Activated CD4-positive, alpha-beta memory T cell treated with anti-CD3 and anti-CD28 coated beads, Interleukin-2, amount 10 ng/mL, durations not matched to agents 7 days and 5 days (primary cell): ENCODE data around the gene EWSR1. TPM values are rescaled to one million over a fixed set of nuclear protein-coding genes. Genes with fewer than 3 reads are reported as not detected.

Experiments
- CTCF ChIA-PET: fragments of 350-600 bp; sonication (Branson Sonifier 250); formaldehyde crosslinking; loops from one replicate; lab custom pipeline; 2021; ENCODE audit warnings: antibody characterized with exemption, inconsistent platforms; lab: Charles Lee
- POLR2A ChIA-PET: fragments of 350-600 bp; sonication (Branson Sonifier 250); formaldehyde crosslinking; loops from one replicate; lab custom pipeline; 2021; ENCODE audit warnings: antibody characterized with exemption; lab: Charles Lee
- DNase-seq: peaks from one replicate; pipeline ENCODE4 v3.0.0-alpha.2; 2020
- H3K27ac Mint-ChIP-seq: one replicate; pipeline ENCODE4 v1.8.0; 2021; ENCODE audit warnings: mild to moderate bottlenecking, mixed read lengths
- H3K27me3 Mint-ChIP-seq: one replicate; pipeline ENCODE4 v1.8.0; 2021; ENCODE audit warnings: mixed read lengths
- H3K36me3 Mint-ChIP-seq: one replicate; pipeline ENCODE4 v1.8.0; 2021; ENCODE audit warnings: low read depth, mixed read lengths
- H3K4me1 Mint-ChIP-seq: one replicate; pipeline ENCODE4 v1.8.0; 2021; ENCODE audit warnings: mixed read lengths
- H3K4me3 Mint-ChIP-seq: one replicate; pipeline ENCODE4 v1.8.0; 2021; ENCODE audit warnings: mild to moderate bottlenecking, mixed read lengths
- H3K9me3 Mint-ChIP-seq: one replicate; pipeline ENCODE4 v1.8.0; 2021; ENCODE audit warnings: mixed read lengths
- total RNA-seq, 2 experiments: library from RNA; stranded (reverse); gene quantifications; one replicate each; pipeline ENCODE4 v1.2.3, GENCODE V29; 2021

The EWSR1 gene
- total RNA-seq, 2 experiments from 2014 or later, result 308 to 311 TPM

DNA sequence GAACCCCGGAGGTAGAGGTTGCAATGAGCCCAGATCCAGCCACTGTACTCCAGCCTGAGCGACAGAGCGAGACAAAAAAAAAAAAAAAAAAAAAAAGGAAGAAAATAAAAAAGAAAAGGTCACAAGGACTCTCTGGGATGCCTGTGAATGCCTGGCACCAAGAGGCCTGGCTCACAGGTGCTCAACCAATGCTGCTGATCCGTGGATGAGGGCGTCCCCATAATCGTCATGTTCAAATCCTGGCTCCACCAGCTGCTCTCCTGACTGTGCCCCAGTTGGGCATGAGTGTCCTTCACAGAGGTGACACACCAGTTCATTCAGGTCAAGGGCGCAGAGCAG, 37.7 kb downstream of the EWSR1 start:
- H3K27ac Mint-ChIP-seq, result no peak overlapping the region
- peak overlapping the region; percentile 72 for H3K4me3 Mint-ChIP-seq
- H3K4me1 Mint-ChIP-seq, result peaks cover 45% of the 10 kb centered on the region
- DNase-seq, result no peak
- ChIA-PET CTCF (interaction anchor here (0.7 to 1.4 kb wide), 8 partner anchors 11 to 1829 kb away, joined by 3 to 6 read pairs (median 4); no protein-coding TSS in a partner anchor), POLR2A (interaction anchor here (0.6 to 2.3 kb wide), 10 partner anchors 8 to 82 kb away, joined by 3 to 9 read pairs (median 4); partner anchors contain the start of genes AP1B1 and EWSR1)
- H3K36me3 Mint-ChIP-seq, result peaks cover 13% of the 10 kb centered on the region
- H3K27me3 Mint-ChIP-seq, result peaks cover 4% of the 10 kb centered on the region
- no peaks in the 10 kb centered on the region for H3K9me3 Mint-ChIP-seq

DNA sequence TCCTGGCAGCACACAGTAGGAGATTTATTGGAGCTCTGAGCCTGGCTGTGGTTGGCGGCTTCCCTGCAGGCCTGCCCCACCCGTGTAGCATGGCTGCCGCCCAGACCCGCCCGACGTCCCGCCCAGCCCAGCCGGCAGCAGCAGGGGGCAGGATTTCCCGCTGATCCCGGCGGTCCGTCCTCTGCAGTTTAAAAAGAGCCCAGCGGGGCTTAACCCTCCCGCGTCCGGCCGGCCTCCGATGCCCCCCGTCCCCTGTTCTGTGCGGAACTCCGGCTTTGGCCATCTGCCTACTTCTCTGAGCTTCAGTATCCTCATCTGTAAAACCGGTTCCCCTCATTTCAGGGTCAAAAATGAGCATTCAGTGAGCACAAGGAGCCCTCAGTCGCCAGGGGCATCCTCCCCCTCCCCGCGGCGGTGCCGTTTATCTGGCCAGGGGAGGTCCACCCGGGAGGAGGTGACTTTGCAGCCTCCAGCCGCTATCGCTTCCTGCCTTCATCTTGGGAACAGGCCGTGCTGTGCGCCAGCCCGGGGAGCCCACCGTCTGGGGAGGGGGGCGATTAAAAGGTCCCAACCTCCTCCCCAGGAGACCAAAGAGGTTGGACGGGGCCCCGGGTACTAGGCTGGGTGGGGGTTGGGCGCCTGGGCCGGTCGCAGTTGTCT, 38.2 kb downstream of the EWSR1 start, which contains the start of gene GAS2L1:
Gene GAS2L1, plus strand, starts transcription at position 476 of the 660 bp plus-strand sequence. CDS start 1,456 bp downstream, outside the sequence.
- H3K4me1 Mint-ChIP-seq, result peaks cover 47% of the 10 kb centered on the region
- peaks cover 4% of the 10 kb centered on the region for H3K27me3 Mint-ChIP-seq
- H3K27ac Mint-ChIP-seq, result peak within 1 kb of the TSS; percentile 62
- CTCF ChIA-PET, result interaction anchor here (0.7 to 1.4 kb wide), 7 partner anchors 10 to 1829 kb away, joined by 3 to 6 read pairs (median 4); no protein-coding TSS in a partner anchor
- peaks cover 8% of the 10 kb centered on the region for H3K36me3 Mint-ChIP-seq
- POLR2A ChIA-PET, result interaction anchor here (0.6 to 2.3 kb wide), 10 partner anchors 8 to 82 kb away, joined by 3 to 9 read pairs (median 4); partner anchors contain the start of genes AP1B1 and EWSR1
- H3K9me3 Mint-ChIP-seq, result no peaks in the 10 kb centered on the region
- DNase-seq, result peak; percentile 74
- peak within 1 kb of the TSS; percentile 79 for H3K4me3 Mint-ChIP-seq

DNA sequence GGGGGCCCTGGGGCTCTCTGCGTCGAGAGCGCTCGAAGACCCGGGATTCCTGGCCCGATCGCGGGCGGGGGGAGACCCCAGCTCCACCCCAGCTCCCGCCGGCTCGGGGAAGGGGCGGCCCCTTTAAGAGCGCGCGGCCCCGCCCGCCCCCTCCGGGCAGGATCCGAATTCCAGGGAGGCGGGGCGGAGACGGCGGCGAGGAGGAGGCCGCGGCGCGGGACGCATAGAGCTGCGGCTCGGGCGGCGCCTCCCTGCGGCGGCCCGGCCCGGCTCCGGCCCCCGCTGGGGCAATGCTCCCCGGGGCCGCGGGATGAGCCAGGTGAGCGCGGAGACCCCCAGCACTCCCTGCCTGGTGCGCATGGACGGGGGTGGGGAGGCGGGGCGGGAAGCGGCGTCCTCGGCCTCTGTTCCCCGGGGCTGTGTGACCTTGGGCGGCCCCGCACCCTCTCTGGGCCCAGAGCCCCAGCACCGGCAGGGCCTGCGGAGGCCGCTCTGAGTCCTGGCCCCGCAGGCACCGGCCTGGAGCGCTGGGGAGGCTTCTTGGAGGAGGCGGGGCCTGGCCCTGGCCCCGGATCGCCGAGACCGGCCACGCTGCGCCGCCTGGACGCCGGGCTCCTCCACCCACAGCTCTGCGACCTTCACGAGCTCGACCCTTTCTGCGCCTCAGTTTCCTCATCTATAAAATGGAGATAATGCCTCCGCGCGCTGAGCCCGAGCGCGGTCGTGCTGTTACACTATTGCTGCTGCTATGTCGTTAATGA, 38.9 kb downstream of the EWSR1 start:
- Mint-ChIP-seq H3K9me3 (no peaks in the 10 kb centered on the region), H3K27me3 (peaks cover 5% of the 10 kb centered on the region), H3K36me3 (peaks cover 6% of the 10 kb centered on the region), H3K27ac (peak overlapping the region; percentile 49), H3K4me1 (peaks cover 49% of the 10 kb centered on the region), H3K4me3 (peak overlapping the region; percentile 79)
- DNase-seq, result peak; percentile 57
- ChIA-PET POLR2A (interaction anchor here (1.0 to 2.6 kb wide), 6 partner anchors 9 to 39 kb away, joined by 3 to 9 read pairs (median 4); partner anchors contain the start of gene EWSR1), CTCF (interaction anchor here (1.2 to 1.4 kb wide), 3 partner anchors 14 to 38 kb away, joined by 3 to 6 read pairs (median 4); no protein-coding TSS in a partner anchor)

- DNase-seq, result no peak
- H3K9me3 Mint-ChIP-seq, result no peaks in the 10 kb centered on the region
- POLR2A ChIA-PET, result interaction anchor here (2.3 to 2.6 kb wide), 2 partner anchors 34 to 38 kb away, joined by 6 to 9 read pairs; no protein-coding TSS in a partner anchor
- CTCF ChIA-PET, result no interaction called here
- peaks cover 10% of the 10 kb centered on the region for H3K27me3 Mint-ChIP-seq
- peaks cover 52% of the 10 kb centered on the region for H3K4me1 Mint-ChIP-seq
- H3K36me3 Mint-ChIP-seq, result peaks cover 6% of the 10 kb centered on the region
- H3K4me3 Mint-ChIP-seq, result peak overlapping the region; percentile 79
- H3K27ac Mint-ChIP-seq, result peak overlapping the region; percentile 49
Observed at GRCh38 chr22:29307596-29308147, 39.6 kb downstream of the EWSR1 start.

GRCh38 chr22:29308148-29308790, 40.2 kb downstream of the EWSR1 start:
- DNase-seq, result no peak
- H3K9me3 Mint-ChIP-seq, result no peaks in the 10 kb centered on the region
- peaks cover 16% of the 10 kb centered on the region for H3K27me3 Mint-ChIP-seq
- peaks cover 6% of the 10 kb centered on the region for H3K36me3 Mint-ChIP-seq
- POLR2A ChIA-PET, result interaction anchor here (1.5 to 2.6 kb wide), 2 partner anchors 34 to 39 kb away, joined by 5 to 6 read pairs; no protein-coding TSS in a partner anchor
- CTCF ChIA-PET, result no interaction called here
- peak overlapping the region; percentile 73 for H3K27ac Mint-ChIP-seq
- H3K4me1 Mint-ChIP-seq, result peaks cover 57% of the 10 kb centered on the region
- H3K4me3 Mint-ChIP-seq, result peak overlapping the region; percentile 79

- ChIA-PET CTCF (no interaction called here), POLR2A (interaction anchor here (1.5 to 2.6 kb wide), 2 partner anchors 35 to 39 kb away, joined by 5 to 6 read pairs; no protein-coding TSS in a partner anchor)
- no peaks in the 10 kb centered on the region for H3K9me3 Mint-ChIP-seq
- H3K27ac Mint-ChIP-seq, result peak overlapping the region; percentile 73
- peak overlapping the region; percentile 79 for H3K4me3 Mint-ChIP-seq
- DNase-seq, result peak; percentile 82
- peaks cover 61% of the 10 kb centered on the region for H3K4me1 Mint-ChIP-seq
- peaks cover 6% of the 10 kb centered on the region for H3K36me3 Mint-ChIP-seq
- peaks cover 21% of the 10 kb centered on the region for H3K27me3 Mint-ChIP-seq
Observed at GRCh38 chr22:29308791-29309262, 40.8 kb downstream of the EWSR1 start.

- peaks cover 8% of the 10 kb centered on the region for H3K36me3 Mint-ChIP-seq
- H3K27ac Mint-ChIP-seq, result peak overlapping the region; percentile 73
- CTCF ChIA-PET, result no interaction called here
- H3K27me3 Mint-ChIP-seq, result peaks cover 27% of the 10 kb centered on the region
- POLR2A ChIA-PET, result interaction anchor here (0.9 to 2.6 kb wide), 3 partner anchors 35 to 529 kb away, joined by 3 to 6 read pairs (median 5); no protein-coding TSS in a partner anchor
- H3K9me3 Mint-ChIP-seq, result no peaks in the 10 kb centered on the region
- no peak for DNase-seq
- peak overlapping the region; percentile 79 for H3K4me3 Mint-ChIP-seq
- H3K4me1 Mint-ChIP-seq, result peaks cover 68% of the 10 kb centered on the region
Observed at GRCh38 chr22:29309332-29310064, 41.4 kb downstream of the EWSR1 start.

DNA sequence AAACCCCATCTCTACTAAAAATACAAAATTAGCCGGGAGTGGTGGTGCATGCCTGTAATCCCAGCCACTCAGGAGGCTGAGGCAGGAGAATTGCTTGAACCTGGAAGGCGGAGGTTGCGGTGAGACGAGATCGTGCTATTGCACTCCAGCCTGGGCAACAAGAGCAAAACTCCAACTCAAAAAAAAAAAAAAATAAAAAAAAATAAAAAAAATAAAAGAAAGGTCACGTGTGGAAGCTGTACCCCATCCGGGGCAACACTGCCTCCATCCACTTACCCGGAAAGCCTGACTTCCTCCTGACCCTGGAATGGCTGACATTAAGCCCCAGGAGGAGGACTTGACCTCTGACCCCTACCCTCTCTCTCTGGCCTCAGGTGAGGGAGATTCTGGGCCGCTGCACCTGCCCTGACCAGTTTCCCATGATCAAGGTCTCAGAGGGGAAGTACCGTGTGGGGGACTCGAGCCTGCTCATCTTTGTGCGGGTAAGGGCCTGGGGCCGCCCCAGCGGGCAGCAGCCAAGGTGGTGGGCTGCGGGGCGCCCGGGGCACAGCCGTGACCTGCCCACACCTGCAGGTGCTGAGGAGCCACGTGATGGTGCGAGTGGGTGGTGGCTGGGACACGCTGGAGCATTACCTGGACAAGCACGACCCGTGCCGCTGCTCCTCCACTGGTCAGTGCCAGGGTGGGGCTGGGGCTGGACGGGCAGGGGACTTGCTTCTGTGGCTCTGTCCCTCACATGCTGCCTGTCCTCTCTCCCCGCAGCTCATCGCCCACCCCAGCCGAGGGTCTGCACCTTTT, 42.2 kb downstream of the EWSR1 start:
- DNase-seq, result no peak
- POLR2A ChIA-PET, result interaction anchor here (0.9 to 1.4 kb wide), 4 partner anchors 12 to 528 kb away, joined by 3 read pairs; no protein-coding TSS in a partner anchor
- H3K4me1 Mint-ChIP-seq, result peaks cover 72% of the 10 kb centered on the region
- H3K27ac Mint-ChIP-seq, result peak overlapping the region; percentile 55
- H3K36me3 Mint-ChIP-seq, result peaks cover 10% of the 10 kb centered on the region
- H3K9me3 Mint-ChIP-seq, result no peaks in the 10 kb centered on the region
- H3K27me3 Mint-ChIP-seq, result peaks cover 30% of the 10 kb centered on the region
- no peak overlapping the region for H3K4me3 Mint-ChIP-seq
- CTCF ChIA-PET, result interaction anchor here (1.0 kb wide), 1 partner anchor 10 kb away, joined by 3 read pairs; no protein-coding TSS in a partner anchor

DNA sequence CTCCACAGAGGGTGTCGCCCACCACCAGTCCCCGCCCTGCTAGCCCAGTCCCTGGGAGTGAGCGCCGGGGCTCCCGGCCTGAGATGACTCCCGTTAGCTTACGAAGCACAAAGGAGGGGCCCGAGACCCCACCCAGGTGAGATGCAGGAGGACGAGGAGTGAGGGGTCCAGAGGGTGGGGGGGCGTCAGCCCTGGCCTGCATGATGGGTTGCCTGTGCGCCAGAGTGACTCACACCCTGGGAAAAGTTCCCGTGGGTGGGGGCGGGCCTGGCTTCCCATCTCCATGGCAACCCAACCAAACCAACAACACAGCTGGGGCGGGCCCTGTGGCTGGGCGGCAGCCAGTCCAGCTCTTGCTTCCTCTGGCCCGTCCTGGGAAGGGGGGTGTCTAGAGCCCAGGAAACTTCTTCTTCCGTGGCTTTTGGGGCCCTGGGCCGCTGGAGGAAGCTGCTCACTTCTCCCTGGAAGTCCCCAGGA, 42.8 kb downstream of the EWSR1 start:
- Mint-ChIP-seq H3K4me3 (no peak overlapping the region), H3K27me3 (peaks cover 30% of the 10 kb centered on the region), H3K4me1 (peaks cover 68% of the 10 kb centered on the region), H3K27ac (no peak overlapping the region), H3K9me3 (no peaks in the 10 kb centered on the region), H3K36me3 (peaks cover 10% of the 10 kb centered on the region)
- POLR2A ChIA-PET, result interaction anchor here (0.9 to 1.4 kb wide), 3 partner anchors 13 to 44 kb away, joined by 3 read pairs; no protein-coding TSS in a partner anchor
- DNase-seq, result peak; percentile 77
- CTCF ChIA-PET, result interaction anchor here (1.0 kb wide), 1 partner anchor 9 kb away, joined by 3 read pairs; no protein-coding TSS in a partner anchor

GRCh38 chr22:29311464-29312217, 43.6 kb downstream of the EWSR1 start:
- Mint-ChIP-seq H3K4me1 (peaks cover 64% of the 10 kb centered on the region), H3K36me3 (peaks cover 10% of the 10 kb centered on the region), H3K4me3 (no peak overlapping the region), H3K27ac (no peak overlapping the region), H3K27me3 (peaks cover 36% of the 10 kb centered on the region), H3K9me3 (no peaks in the 10 kb centered on the region)
- DNase-seq, result no peak
- ChIA-PET CTCF (interaction anchor here (1.0 to 1.5 kb wide), 3 partner anchors 8 to 42 kb away, joined by 3 to 6 read pairs (median 5); no protein-coding TSS in a partner anchor), POLR2A (interaction anchor here (1.3 to 1.5 kb wide), 4 partner anchors 14 to 292 kb away, joined by 3 read pairs; partner anchors contain the start of gene NF2)
